HG03558 (cell line): ENCODE results near the gene DNAH11.

Experiments
- ATAC-seq: cut with Tn5 transposase; IDR thresholded peaks from one replicate; pipeline ENCODE4 v1.9.1; 2021; ENCODE audit warnings: moderate number of reproducible peaks; ENCODE audit not compliant: unreplicated experiment; ENCODE audit errors: extremely low read depth

The DNAH11 gene

DNA sequence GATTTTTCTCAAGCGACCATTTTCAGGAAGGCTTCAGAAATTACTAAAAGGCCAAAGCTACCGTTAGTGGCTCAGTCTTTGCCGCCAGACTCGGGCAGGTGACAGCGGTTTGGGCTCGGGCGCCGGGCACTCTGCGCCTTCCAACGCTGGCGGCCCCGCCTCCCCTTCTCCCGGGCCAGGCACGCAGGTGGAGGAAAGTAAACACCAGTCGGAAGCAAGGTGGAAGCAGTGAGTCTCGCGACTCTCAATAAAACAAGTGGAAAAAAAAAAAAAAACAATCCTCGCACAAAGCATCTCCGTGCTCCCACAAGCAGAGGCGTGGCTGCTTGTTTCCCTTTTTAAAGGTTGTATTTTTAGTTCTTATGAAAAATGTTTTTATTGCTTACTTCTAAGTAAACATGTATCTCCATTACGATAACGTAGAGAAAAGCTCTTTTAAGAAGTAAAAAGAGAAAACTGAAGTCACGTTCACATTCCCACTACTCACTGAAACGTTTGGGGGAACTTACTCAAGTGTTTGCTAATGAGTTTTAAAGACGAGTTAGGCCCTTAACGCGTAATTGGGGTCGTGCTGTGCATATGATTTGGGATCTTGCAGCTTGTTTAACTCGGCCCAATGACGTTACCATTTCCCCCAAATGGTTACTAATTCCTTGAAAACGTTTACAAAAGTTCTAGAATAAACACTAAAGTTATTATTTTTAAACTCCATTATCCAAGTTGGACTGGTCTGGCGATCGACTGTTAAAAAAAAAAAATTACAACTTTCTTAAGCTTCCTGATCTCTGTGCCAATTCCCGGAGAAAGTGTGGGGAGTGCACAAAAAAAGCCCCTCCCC, 402.0 kb downstream of the DNAH11 start:
- no peak for ATAC-seq

DNA sequence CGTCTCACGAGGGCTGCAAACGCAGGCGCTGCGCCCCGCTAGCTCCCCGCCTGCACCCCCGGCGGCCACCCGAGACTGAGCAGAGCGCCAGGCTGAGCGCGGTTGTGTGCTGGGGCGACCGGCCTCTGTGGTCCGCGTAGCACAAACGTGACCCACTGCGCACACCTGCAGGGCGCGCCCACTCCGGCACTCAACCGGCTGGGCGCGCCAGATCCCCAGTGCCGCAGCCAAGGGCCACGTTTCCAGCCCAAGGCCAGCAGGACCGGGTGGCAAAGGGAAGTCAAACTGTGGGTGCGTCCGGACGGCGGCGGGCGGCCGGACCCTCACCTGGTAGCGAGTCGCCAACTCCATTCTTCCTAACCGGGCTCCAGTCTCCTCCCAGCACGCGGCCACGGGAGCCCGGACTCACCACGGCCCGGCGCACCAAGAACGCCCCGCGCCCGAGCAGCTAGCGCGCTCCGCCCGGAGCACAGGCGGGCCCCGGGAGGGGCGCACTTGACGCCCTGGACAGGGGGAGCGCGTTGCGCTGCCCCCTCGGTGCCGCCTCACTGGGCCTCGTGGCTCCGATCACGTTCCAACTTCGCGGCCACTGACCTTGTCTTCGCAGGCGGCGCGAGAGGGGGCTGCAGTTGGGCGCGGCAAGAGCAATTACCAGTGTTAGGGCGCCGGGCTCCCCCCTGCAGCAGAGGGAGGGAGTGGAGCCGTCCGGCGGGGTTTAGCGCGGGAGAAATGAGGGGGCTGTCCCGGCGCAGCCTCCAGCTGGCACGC, 402.8 kb downstream of the DNAH11 start, which contains the start of gene CDCA7L:
TSS of gene CDCA7L (minus strand) at position 446 of the 768 bp plus-strand sequence. CDS start at position 351, 95 bp downstream.
- peak; percentile 60 for ATAC-seq

DNA sequence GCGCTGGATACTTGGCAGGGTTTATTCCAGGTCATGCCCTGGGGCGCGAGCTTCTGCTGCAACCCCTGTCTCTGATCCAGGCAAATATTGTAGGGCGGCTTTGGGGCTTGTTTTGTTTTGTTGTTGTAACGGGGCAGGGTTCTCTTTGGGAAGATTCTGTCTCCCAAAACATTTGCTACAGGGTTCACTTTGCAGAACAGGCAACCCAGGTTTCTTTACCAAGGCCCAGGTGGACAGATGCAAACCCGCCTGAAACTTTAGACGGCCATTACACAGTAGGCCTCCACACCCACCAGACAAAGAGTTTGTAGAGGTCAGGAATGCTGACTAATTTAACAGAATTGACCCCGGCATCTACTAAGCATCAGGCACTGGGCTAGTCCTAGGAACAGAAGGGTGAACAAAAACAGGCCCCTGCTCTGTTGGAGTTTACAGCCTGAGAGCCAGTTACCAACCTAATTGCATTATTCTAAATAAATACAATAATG, 403.4 kb downstream of the DNAH11 start:
- ATAC-seq: no peak

DNA sequence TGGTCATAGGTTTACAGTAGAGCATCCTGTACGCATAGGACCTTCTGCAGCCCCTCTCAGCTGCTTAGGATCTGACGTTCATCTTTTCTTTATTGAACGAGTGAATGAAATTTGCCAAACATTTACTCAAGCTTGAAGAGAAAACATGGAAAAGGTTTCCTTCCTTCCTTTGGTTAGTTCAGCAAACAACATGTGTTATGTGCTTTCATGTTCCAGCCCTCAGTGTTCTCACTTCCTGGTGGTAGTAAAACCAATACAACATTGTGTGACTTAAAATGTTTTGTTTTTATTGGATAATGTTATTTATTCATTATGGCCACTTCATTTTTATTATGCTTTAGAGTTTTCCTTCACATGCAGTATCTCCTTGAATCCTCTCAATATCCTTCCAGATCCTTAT, 404.2 kb downstream of the DNAH11 start:
- no peak for ATAC-seq

DNA sequence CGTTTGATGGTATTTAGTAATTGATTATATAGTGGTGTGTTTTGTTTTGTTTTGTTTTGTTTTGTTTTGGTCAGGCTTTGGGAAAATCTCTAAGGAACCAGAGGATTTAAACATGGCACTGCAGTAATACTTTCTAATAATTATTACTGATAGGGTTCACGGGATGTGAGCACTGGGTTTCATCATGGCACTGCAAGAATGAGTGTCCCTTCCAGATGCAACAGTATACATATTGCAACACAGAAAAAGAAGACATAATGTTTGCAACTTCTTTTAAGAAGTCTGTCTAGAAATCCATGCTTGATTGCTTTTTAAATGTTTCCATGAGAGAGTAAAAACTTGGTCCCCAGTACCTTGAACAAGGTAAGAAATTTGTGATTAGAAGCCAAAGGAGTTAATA, 405.1 kb downstream of the DNAH11 start:
- no peak for ATAC-seq

DNA sequence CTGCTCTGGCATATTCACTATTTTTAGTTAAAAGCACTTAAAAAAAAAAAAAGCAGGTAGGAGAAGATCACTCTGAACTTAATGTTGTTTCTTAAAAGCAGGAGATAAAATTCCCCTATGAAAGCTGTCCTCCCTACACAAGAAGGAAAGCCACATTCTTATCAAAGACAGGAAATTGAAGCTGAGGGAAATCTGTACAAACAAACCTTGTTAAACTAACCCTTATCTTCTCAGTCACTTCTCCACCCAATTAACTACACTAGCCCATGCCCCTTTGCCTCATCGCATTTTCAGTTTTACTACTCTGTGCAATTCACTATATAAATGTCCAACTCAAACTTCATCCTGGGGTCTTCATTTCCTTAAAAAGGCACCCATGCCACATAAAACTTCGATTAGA, 405.5 kb downstream of the DNAH11 start:
- ATAC-seq: no peak

DNA sequence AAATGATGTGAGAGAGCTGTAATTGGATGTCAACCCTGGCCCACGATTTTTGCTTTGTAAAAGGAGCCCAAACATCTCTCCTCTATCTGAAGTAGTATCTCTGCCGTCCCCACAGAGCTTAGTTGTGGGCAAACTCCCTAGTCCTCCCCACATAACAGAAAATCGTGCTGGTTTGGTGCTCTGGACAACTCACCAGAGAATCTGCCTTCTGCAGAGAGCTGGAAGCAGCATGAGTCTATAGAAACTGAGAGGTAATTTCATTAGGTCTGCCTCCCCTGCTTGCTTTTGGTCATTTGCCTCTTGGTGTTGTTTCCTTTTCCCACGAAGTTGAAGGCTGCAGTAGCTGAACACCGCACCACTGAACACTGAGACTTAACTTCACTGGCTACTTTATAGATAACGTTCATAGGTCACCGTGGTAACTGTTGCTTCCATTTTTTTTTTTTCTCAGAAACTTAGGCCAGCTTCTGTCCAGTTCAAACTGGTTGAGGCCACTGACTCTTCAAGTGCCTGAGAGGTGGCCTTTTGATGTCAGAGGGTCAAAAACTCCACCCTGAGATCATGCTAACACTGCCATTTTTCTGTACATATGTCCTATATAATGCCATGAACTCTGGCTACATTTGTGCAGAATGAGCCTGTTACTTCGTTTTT, 406.2 kb downstream of the DNAH11 start:
- no peak for ATAC-seq
